ENCODE measurements around the gene RAP2C.

Gene RAP2C

DNA sequence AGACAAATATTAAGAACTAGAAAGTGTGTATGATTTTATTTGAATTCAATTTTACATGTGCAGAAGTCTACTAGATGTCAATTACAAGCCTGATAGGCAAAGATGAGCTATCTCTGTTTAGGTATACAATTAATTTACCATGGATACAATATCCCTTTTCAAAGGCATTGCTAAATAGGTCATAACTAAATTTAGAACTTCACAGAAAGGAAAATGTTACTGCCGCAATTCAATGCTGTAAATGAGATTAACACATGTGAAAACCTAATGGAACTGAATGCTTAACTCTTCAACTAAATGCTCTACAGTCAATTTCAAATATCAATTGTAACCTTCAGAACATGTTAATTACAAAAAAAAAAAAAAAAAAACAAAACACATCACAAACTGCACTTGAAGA lies 14.6 kb downstream of the RAP2C start:
- H3K9ac ChIP-seq (ENCODE audit: low read depth in 1 of 2, low read length in 2 of 2) = no peak overlapping the region
- H3K4me3 ChIP-seq (ENCODE audit: low read length in 2 of 2) = no peak overlapping the region
- H3K27ac ChIP-seq (ENCODE audit: low read depth in 2 of 2, low read length in 2 of 2) = no peak overlapping the region
- H3K9me3 ChIP-seq (ENCODE audit: control insufficient read depth in 2 of 2, low read length in 2 of 2) = no peaks in the 10 kb centered on the region
- H3K36me3 ChIP-seq (ENCODE audit: control insufficient read depth in 2 of 2, insufficient read depth in 2 of 2, low read length in 2 of 2) = no peaks in the 10 kb centered on the region
- H3K27me3 ChIP-seq (ENCODE audit: control insufficient read depth in 2 of 2, insufficient read depth in 2 of 2, low read length in 2 of 2) = peaks cover 0 to 2% of the 10 kb centered on the region in 2 donors
- H3K4me1 ChIP-seq (ENCODE audit: control insufficient read depth in 2 of 2, insufficient read depth in 2 of 2, low read length in 2 of 2) = peaks cover 0 to 2% of the 10 kb centered on the region in 2 donors

DNA sequence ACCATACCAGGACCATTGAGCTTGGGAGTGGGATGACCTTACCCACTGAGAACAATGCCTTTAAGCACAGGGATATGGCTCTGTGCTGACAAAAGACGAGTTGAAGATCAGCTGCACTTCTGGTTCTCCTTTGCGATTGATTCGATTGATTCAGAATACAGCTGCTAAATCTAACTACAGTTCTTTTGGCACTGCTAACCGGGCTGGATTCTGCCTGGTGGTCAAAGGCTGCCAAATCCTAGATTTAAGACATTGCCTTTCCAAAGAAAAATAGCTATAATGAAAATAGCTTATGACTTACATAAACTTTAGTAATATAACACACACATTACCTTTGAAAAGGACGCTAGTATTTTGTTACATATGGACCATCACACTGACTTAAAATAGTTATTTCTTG lies 18.3 kb downstream of the RAP2C start:
- H3K27me3 ChIP-seq (ENCODE audit: control insufficient read depth in 2 of 2, insufficient read depth in 2 of 2, low read length in 2 of 2) = peaks cover 2 to 5% of the 10 kb centered on the region in 2 donors
- H3K4me3 ChIP-seq (ENCODE audit: low read length in 2 of 2) = no peak overlapping the region
- H3K9me3 ChIP-seq (ENCODE audit: control insufficient read depth in 2 of 2, low read length in 2 of 2) = no peaks in the 10 kb centered on the region
- no peak overlapping the region for H3K27ac ChIP-seq (ENCODE audit: low read depth in 2 of 2, low read length in 2 of 2)
- H3K36me3 ChIP-seq (ENCODE audit: control insufficient read depth in 2 of 2, insufficient read depth in 2 of 2, low read length in 2 of 2) = no peaks in the 10 kb centered on the region
- H3K9ac ChIP-seq (ENCODE audit: low read depth in 1 of 2, low read length in 2 of 2) = no peak overlapping the region
- no peaks in the 10 kb centered on the region for H3K4me1 ChIP-seq (ENCODE audit: control insufficient read depth in 2 of 2, insufficient read depth in 2 of 2, low read length in 2 of 2)

DNA sequence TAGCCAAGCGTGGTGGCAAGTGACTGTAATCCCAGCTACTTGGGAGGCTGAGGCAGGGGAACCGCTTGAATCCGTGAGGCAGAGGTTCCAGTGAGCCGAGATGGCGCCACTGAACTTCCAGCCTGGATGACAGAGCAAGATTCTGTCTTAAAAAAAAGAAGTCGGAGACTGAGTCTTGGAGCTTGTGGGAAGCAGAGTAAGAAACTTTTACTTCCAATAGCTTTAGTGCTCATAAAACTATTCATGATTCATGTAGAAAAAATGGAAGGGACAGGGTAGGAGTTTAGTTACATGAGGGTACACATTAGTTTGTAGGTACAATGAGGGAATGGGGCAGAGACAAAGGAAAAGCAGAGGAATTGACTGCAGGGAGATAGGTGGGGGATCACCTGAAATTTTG lies 19.3 kb downstream of the RAP2C start:
- Histone ChIP-seq H3K27me3 (ENCODE audit: control insufficient read depth in 2 of 2, insufficient read depth in 2 of 2, low read length in 2 of 2) (peaks cover 2 to 5% of the 10 kb centered on the region in 2 donors), H3K4me3 (ENCODE audit: low read length in 2 of 2) (no peak overlapping the region), H3K27ac (ENCODE audit: low read depth in 2 of 2, low read length in 2 of 2) (no peak overlapping the region), H3K4me1 (ENCODE audit: control insufficient read depth in 2 of 2, insufficient read depth in 2 of 2, low read length in 2 of 2) (no peaks in the 10 kb centered on the region), H3K36me3 (ENCODE audit: control insufficient read depth in 2 of 2, insufficient read depth in 2 of 2, low read length in 2 of 2) (no peaks in the 10 kb centered on the region), H3K9ac (ENCODE audit: low read depth in 1 of 2, low read length in 2 of 2) (no peak overlapping the region), H3K9me3 (ENCODE audit: control insufficient read depth in 2 of 2, low read length in 2 of 2) (no peaks in the 10 kb centered on the region)

DNA sequence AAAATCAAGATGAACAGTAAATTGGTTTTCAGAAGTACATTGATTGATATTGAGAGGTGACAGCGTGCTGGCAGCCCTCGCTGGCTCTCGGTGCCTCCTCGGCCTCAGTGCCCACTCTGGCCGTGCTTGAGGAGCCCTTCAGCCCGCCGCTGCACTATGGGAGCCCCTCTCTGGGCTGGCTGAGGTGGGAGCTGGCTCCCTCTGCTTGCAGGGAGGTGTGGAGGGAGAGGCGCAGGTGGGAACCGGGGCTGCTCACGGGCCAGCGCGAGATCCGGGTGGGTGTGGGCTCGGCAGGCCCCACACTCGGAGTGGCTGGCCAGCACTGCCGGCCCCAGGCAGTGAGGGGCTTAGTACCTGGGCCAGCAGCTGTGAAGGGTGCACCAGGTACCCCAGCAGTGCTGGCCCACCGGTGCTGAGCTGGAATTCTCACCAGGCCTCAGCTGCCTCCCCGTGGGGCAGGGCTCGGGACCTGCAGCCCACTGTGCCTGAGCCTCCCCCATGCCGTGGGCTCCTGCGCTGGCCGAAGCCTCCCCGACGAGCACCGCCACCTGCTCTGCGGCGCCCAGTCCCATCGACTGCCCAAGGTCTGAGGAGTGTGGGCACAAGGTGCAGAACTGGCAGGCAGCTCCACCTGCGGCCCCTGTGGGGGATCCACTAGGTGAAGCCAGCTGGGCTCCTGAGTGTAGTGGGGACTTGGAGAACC lies 25.2 kb downstream of the RAP2C start:
- Histone ChIP-seq H3K4me1 (ENCODE audit: control insufficient read depth in 2 of 2, insufficient read depth in 2 of 2, low read length in 2 of 2) (no peaks in the 10 kb centered on the region), H3K27me3 (ENCODE audit: control insufficient read depth in 2 of 2, insufficient read depth in 2 of 2, low read length in 2 of 2) (peaks cover 0 to 4% of the 10 kb centered on the region in 2 donors), H3K27ac (ENCODE audit: low read depth in 2 of 2, low read length in 2 of 2) (no peak overlapping the region), H3K9ac (ENCODE audit: low read depth in 1 of 2, low read length in 2 of 2) (no peak overlapping the region), H3K4me3 (ENCODE audit: low read length in 2 of 2) (no peak overlapping the region), H3K36me3 (ENCODE audit: control insufficient read depth in 2 of 2, insufficient read depth in 2 of 2, low read length in 2 of 2) (no peaks in the 10 kb centered on the region), H3K9me3 (ENCODE audit: control insufficient read depth in 2 of 2, low read length in 2 of 2) (no peaks in the 10 kb centered on the region)

DNA sequence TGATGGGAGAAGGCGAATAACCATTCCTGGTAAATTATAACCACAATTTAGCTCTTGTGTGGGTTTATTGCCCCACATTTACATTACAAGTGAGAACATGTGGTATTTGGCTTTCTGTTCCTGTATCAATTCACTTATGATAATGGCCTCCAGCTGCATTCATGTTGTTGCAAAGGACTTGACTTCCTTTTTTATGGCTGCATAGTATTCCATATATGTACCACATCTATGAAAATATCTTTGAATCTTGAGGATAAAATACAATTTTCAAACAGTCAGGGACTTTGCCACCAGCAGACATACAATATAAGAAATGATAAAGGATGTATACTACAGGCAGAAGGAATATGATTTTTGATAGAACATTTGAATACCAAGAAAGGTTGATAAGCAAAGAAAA lies 27.3 kb downstream of the RAP2C start:
- Histone ChIP-seq H3K9me3 (ENCODE audit: control insufficient read depth in 2 of 2, low read length in 2 of 2) (no peaks in the 10 kb centered on the region), H3K36me3 (ENCODE audit: control insufficient read depth in 2 of 2, insufficient read depth in 2 of 2, low read length in 2 of 2) (no peaks in the 10 kb centered on the region), H3K4me3 (ENCODE audit: low read length in 2 of 2) (no peak overlapping the region), H3K9ac (ENCODE audit: low read depth in 1 of 2, low read length in 2 of 2) (no peak overlapping the region), H3K27ac (ENCODE audit: low read depth in 2 of 2, low read length in 2 of 2) (no peak overlapping the region), H3K27me3 (ENCODE audit: control insufficient read depth in 2 of 2, insufficient read depth in 2 of 2, low read length in 2 of 2) (no peaks in the 10 kb centered on the region), H3K4me1 (ENCODE audit: control insufficient read depth in 2 of 2, insufficient read depth in 2 of 2, low read length in 2 of 2) (no peaks in the 10 kb centered on the region)

DNA sequence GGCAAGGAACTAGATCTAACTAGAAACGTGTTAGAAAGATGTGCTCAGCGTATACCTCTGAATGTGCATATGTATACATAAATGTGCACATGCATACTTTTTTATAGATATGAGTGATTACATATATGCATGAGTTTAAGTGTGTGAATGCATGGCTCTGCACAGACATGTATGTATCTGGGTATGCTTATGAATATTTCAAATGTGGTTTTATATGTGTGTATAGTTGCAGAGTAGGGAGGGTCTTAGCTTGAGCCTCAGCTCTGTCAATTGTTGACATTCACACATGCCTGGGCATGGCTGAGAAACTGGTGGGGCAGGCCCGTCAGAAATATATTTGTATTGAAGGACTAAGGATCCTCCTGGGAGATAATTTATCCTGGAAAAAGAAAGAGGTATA lies 31.1 kb downstream of the RAP2C start:
- Histone ChIP-seq H3K27ac (ENCODE audit: low read depth in 2 of 2, low read length in 2 of 2) (no peak overlapping the region), H3K4me3 (ENCODE audit: low read length in 2 of 2) (no peak overlapping the region), H3K4me1 (ENCODE audit: control insufficient read depth in 2 of 2, insufficient read depth in 2 of 2, low read length in 2 of 2) (no peaks in the 10 kb centered on the region), H3K27me3 (ENCODE audit: control insufficient read depth in 2 of 2, insufficient read depth in 2 of 2, low read length in 2 of 2) (peaks cover 0 to 3% of the 10 kb centered on the region in 2 donors), H3K9me3 (ENCODE audit: control insufficient read depth in 2 of 2, low read length in 2 of 2) (no peaks in the 10 kb centered on the region), H3K36me3 (ENCODE audit: control insufficient read depth in 2 of 2, insufficient read depth in 2 of 2, low read length in 2 of 2) (no peaks in the 10 kb centered on the region), H3K9ac (ENCODE audit: low read depth in 1 of 2, low read length in 2 of 2) (no peak overlapping the region)

DNA sequence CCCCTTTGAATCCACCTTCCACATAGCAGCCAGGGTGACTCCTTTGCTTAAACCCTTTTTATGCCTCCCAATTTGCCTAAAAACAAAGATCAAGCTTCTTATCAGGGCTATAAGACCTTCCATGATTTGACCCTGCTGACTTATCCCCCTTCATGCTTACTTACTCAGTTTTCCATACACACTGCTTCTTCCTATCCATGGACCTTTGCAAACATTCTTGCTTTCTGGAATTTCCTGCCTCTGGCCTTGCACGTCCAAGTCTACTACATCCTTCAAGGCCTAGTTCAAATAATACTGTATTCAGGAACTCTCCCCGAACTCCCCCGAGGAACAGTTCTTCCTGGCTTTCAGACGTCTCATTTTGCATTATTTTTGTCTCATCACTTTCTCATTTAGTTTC lies 31.8 kb downstream of the RAP2C start:
- Histone ChIP-seq H3K4me3 (ENCODE audit: low read length in 2 of 2) (no peak overlapping the region), H3K27me3 (ENCODE audit: control insufficient read depth in 2 of 2, insufficient read depth in 2 of 2, low read length in 2 of 2) (peaks cover 0 to 3% of the 10 kb centered on the region in 2 donors), H3K9me3 (ENCODE audit: control insufficient read depth in 2 of 2, low read length in 2 of 2) (no peaks in the 10 kb centered on the region), H3K4me1 (ENCODE audit: control insufficient read depth in 2 of 2, insufficient read depth in 2 of 2, low read length in 2 of 2) (no peaks in the 10 kb centered on the region), H3K9ac (ENCODE audit: low read depth in 1 of 2, low read length in 2 of 2) (no peak overlapping the region), H3K27ac (ENCODE audit: low read depth in 2 of 2, low read length in 2 of 2) (no peak overlapping the region), H3K36me3 (ENCODE audit: control insufficient read depth in 2 of 2, insufficient read depth in 2 of 2, low read length in 2 of 2) (no peaks in the 10 kb centered on the region)

DNA sequence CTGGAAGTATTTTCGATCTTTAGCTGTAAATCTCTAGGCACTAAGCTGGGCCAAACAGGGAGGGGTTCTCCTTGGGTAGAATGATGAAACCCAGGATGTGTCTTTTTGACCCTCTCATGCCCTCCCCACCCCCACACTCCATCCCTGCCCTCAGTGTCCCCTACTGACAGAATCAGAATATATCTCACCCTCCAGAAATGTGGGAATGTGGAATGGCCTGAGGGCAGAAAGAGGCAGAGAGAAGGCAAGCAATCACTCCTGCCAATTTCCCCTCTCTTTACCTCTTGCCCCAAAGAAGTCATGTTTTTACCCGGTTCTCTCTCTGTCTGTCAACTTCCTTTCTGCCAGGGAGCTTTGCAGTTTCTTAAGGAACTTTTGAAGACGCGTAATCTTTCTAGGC lies 34.4 kb downstream of the RAP2C start:
- Histone ChIP-seq H3K4me1 (ENCODE audit: control insufficient read depth in 2 of 2, insufficient read depth in 2 of 2, low read length in 2 of 2) (no peaks in the 10 kb centered on the region), H3K9me3 (ENCODE audit: control insufficient read depth in 2 of 2, low read length in 2 of 2) (no peaks in the 10 kb centered on the region), H3K9ac (ENCODE audit: low read depth in 1 of 2, low read length in 2 of 2) (no peak overlapping the region), H3K36me3 (ENCODE audit: control insufficient read depth in 2 of 2, insufficient read depth in 2 of 2, low read length in 2 of 2) (no peaks in the 10 kb centered on the region), H3K27me3 (ENCODE audit: control insufficient read depth in 2 of 2, insufficient read depth in 2 of 2, low read length in 2 of 2) (peaks cover 3 to 4% of the 10 kb centered on the region in 2 donors), H3K27ac (ENCODE audit: low read depth in 2 of 2, low read length in 2 of 2) (no peak overlapping the region), H3K4me3 (ENCODE audit: low read length in 2 of 2) (no peak overlapping the region)

DNA sequence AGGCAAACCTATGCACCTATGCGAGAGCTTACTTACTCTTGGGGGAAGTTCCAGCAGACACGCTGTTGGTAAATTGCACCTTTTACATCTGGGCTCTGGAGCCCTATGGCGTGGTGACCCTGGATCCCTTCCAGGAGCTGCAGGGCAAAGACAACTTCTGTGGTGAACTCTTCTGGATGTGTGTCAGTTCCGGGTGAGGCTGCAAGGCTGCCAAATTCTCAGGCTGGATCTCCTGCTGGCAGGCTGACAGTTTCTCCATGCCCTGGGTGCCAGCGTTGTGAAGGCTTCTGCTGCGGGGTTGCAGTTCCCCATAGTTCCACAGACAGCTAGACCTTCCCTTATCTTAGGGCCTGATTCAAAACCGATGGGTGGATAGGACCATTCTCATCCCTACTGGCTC lies 37.9 kb downstream of the RAP2C start:
- H3K27ac ChIP-seq (ENCODE audit: low read depth in 2 of 2, low read length in 2 of 2) = no peak overlapping the region
- no peaks in the 10 kb centered on the region for H3K4me1 ChIP-seq (ENCODE audit: control insufficient read depth in 2 of 2, insufficient read depth in 2 of 2, low read length in 2 of 2)
- no peak overlapping the region for H3K9ac ChIP-seq (ENCODE audit: low read depth in 1 of 2, low read length in 2 of 2)
- no peaks in the 10 kb centered on the region for H3K9me3 ChIP-seq (ENCODE audit: control insufficient read depth in 2 of 2, low read length in 2 of 2)
- no peak overlapping the region for H3K4me3 ChIP-seq (ENCODE audit: low read length in 2 of 2)
- H3K27me3 ChIP-seq (ENCODE audit: control insufficient read depth in 2 of 2, insufficient read depth in 2 of 2, low read length in 2 of 2) = peaks cover 4 to 6% of the 10 kb centered on the region in 2 donors
- H3K36me3 ChIP-seq (ENCODE audit: control insufficient read depth in 2 of 2, insufficient read depth in 2 of 2, low read length in 2 of 2) = no peaks in the 10 kb centered on the region

DNA sequence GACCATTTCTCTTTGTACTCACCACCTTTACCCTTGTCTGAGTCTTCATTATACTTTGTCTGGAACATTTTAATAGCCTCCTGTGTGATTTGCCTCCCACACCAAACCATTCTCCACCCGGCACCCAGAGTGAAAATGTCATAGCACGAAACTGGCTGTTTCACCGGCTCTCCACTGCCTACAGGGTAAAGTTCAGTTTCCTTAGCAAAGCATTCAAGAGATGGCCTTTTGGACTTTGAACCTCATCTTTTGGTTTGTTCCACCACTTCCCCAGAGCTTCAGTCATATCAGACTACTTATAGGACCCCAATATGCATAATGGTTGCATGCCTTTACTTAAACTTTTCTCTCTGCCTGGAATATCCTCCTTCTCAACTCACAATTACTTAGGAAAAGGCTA lies 38.3 kb downstream of the RAP2C start:
- Histone ChIP-seq H3K27me3 (ENCODE audit: control insufficient read depth in 2 of 2, insufficient read depth in 2 of 2, low read length in 2 of 2) (peaks cover 4 to 6% of the 10 kb centered on the region in 2 donors), H3K9ac (ENCODE audit: low read depth in 1 of 2, low read length in 2 of 2) (no peak overlapping the region), H3K27ac (ENCODE audit: low read depth in 2 of 2, low read length in 2 of 2) (no peak overlapping the region), H3K9me3 (ENCODE audit: control insufficient read depth in 2 of 2, low read length in 2 of 2) (no peaks in the 10 kb centered on the region), H3K36me3 (ENCODE audit: control insufficient read depth in 2 of 2, insufficient read depth in 2 of 2, low read length in 2 of 2) (no peaks in the 10 kb centered on the region), H3K4me3 (ENCODE audit: low read length in 2 of 2) (no peak overlapping the region), H3K4me1 (ENCODE audit: control insufficient read depth in 2 of 2, insufficient read depth in 2 of 2, low read length in 2 of 2) (no peaks in the 10 kb centered on the region)
